GM23338 (cell line): Measurements from ENCODE around the gene MAS1L. TPM values are rescaled to one million over a fixed set of nuclear protein-coding genes. Genes with fewer than 3 reads are reported as not detected.

ENCODE experiments used
- ATAC-seq: fragments of 200-7000 bp; cut with Tn5 transposase; 3 replicates; pipeline ENCODE4 v1.9.1; 2020
- DNase-seq: peaks from one replicate; pipeline ENCODE4 v3.0.0-alpha.2; 2015; ENCODE audit warnings: low spot score
- H2AFZ ChIP-seq: fragments of 200-600 bp; sonication (generic); 2 replicates; pipeline ENCODE4 v1.8.0; 2016; ENCODE audit warnings: antibody characterized with exemption, mild to moderate bottlenecking, moderate library complexity
- H3F3A ChIP-seq: fragments of 200-600 bp; sonication (generic); replicated peaks from 2 replicates; pipeline ENCODE4 v1.8.0; 2017; ENCODE audit warnings: antibody characterized with exemption, mixed run types, low read depth
- H3K27ac ChIP-seq: fragments of 200-600 bp; sonication (generic); 2 replicates; pipeline ENCODE4 v1.6.1; 2016; ENCODE audit warnings: low read depth
- H3K27me3 ChIP-seq: fragments of 200-600 bp; sonication (generic); 2 replicates; pipeline ENCODE4 v1.8.0; 2016; ENCODE audit warnings: mild to moderate bottlenecking, mixed run types, moderate library complexity; ENCODE audit not compliant: insufficient read depth
- H3K36me3 ChIP-seq: fragments of 200-600 bp; sonication (generic); 2 replicates; pipeline ENCODE4 v1.8.0; 2016; ENCODE audit warnings: mild to moderate bottlenecking; ENCODE audit not compliant: insufficient read depth
- H3K4me1 ChIP-seq: fragments of 200-600 bp; sonication (generic); 2 replicates; pipeline ENCODE4 v1.8.0; 2016; ENCODE audit warnings: mild to moderate bottlenecking, moderate library complexity; ENCODE audit not compliant: insufficient read depth
- H3K4me2 ChIP-seq: fragments of 200-600 bp; sonication (generic); 2 replicates; pipeline ENCODE4 v1.7.1; 2017; ENCODE audit warnings: mixed run types
- H3K4me3 ChIP-seq: fragments of 200-600 bp; sonication (generic); 2 replicates; pipeline ENCODE4 v1.6.1; 2016; ENCODE audit warnings: mixed run types
- H3K79me2 ChIP-seq: fragments of 200-600 bp; sonication (generic); replicated peaks from 2 replicates; pipeline ENCODE4 v1.8.0; 2017; ENCODE audit warnings: mild to moderate bottlenecking; ENCODE audit not compliant: insufficient read depth
- H3K9me2 ChIP-seq: fragments of 200-600 bp; sonication (generic); 2 replicates; pipeline ENCODE4 v1.8.0; 2017; ENCODE audit not compliant: insufficient read depth
- H4K20me1 ChIP-seq: fragments of 200-600 bp; sonication (generic); replicated peaks from 2 replicates; pipeline ENCODE4 v1.8.0; 2017; ENCODE audit warnings: mild to moderate bottlenecking; ENCODE audit not compliant: insufficient read depth
- H3K27ac Mint-ChIP-seq: 2 replicates; pipeline ENCODE4 v1.8.0; 2020; ENCODE audit warnings: inconsistent platforms, mild to moderate bottlenecking, moderate library complexity, mixed read lengths
- H3K27me3 Mint-ChIP-seq: 3 replicates; pipeline ENCODE4 v1.8.0; 2022; ENCODE audit warnings: low read depth, mild to moderate bottlenecking, moderate library complexity, mixed read lengths, inconsistent platforms; ENCODE audit not compliant: insufficient read depth, poor library complexity
- H3K36me3 Mint-ChIP-seq: 3 replicates; pipeline ENCODE4 v1.8.0; 2021; ENCODE audit warnings: low read depth, mild to moderate bottlenecking, inconsistent platforms, moderate library complexity, mixed read lengths
- H3K4me1 Mint-ChIP-seq: 3 replicates; pipeline ENCODE4 v1.8.0; 2020; ENCODE audit warnings: mild to moderate bottlenecking, inconsistent platforms, mixed read lengths
- H3K4me3 Mint-ChIP-seq: 3 replicates; pipeline ENCODE4 v1.8.0; 2021; ENCODE audit warnings: moderate library complexity, mild to moderate bottlenecking, inconsistent platforms, mixed read lengths
- H3K9me3 Mint-ChIP-seq: 3 replicates; pipeline ENCODE4 v1.8.0; 2020; ENCODE audit warnings: moderate library complexity, mild to moderate bottlenecking, inconsistent platforms, mixed read lengths
- EZH2 ChIP-seq: fragments of 200-600 bp; sonication (generic); IDR thresholded peaks from one replicate; pipeline ENCODE4 v1.8.0; 2017; ENCODE audit warnings: antibody characterized with exemption, mild to moderate bottlenecking, low read depth; ENCODE audit not compliant: unreplicated experiment
- POLR2AphosphoS5 ChIP-seq: IDR thresholded peaks from 2 replicates; pipeline ENCODE4 v1.6.1; 2016; ENCODE audit warnings: antibody characterized with exemption, low read depth
- STAT1 ChIP-seq: IDR thresholded peaks from one replicate; pipeline ENCODE4 v1.6.1; 2016; ENCODE audit warnings: antibody characterized with exemption; ENCODE audit not compliant: unreplicated experiment
- ZNF114 ChIP-seq: fragments of 250-450 bp; sonication (Bioruptor Pico); IDR thresholded peaks from 2 replicates; pipeline ENCODE4 v1.5.0; 2020; ENCODE audit warnings: mild to moderate bottlenecking, moderate library complexity
- polyA plus RNA-seq: library from polyadenylated mRNA; unstranded; fragments of >200 nt; fragmentation: Nextera tagmentation; extraction: Ambion mirVana; gene quantifications from 2 replicates; pipeline ENCODE4 v1.2.1, GENCODE V29; 2016
- total RNA-seq: library from RNA; depleted of rRNA; stranded (reverse); fragments of >200 nt; shearing (Covaris generic); gene quantifications from 2 replicates; pipeline ENCODE4 v1.2.3, GENCODE V29; 2014
- TF ChIP-seq, protein P1 (sequence below): fragments of 250-450 bp; sonication (Bioruptor Pico); IDR thresholded peaks from 2 replicates; pipeline ENCODE4 v1.5.0; 2020; ENCODE audit warnings: mild to moderate bottlenecking, moderate library complexity
- TF ChIP-seq, protein P2 (sequence below): IDR thresholded peaks from 2 replicates; pipeline ENCODE4 v1.6.1; 2016; ENCODE audit warnings: antibody characterized with exemption

MAS1L gene
- total and polyA plus RNA-seq, 2 experiments from 2014 or later, result not detected

DNA sequence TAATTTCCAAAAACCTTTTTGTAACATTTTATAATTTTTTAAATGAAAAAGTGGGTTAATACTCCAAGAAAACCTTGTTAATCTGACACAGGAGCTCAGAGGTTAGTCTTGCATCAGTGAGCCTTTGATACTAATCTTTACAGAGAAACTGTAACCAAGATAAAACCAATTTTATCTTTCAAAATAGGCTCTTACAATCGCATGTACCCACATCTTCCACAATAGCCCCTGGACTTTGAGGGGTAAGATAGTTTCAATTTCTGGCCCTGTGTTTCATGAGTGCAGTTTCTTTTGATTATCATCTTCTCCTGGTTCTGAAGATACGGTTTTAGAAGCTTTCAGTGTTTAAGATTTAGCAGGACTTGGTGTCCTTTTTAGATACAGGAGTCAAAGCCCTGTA is 34.5 kb upstream of the MAS1L start (continued):
- TF ChIP-seq, protein P1, sequence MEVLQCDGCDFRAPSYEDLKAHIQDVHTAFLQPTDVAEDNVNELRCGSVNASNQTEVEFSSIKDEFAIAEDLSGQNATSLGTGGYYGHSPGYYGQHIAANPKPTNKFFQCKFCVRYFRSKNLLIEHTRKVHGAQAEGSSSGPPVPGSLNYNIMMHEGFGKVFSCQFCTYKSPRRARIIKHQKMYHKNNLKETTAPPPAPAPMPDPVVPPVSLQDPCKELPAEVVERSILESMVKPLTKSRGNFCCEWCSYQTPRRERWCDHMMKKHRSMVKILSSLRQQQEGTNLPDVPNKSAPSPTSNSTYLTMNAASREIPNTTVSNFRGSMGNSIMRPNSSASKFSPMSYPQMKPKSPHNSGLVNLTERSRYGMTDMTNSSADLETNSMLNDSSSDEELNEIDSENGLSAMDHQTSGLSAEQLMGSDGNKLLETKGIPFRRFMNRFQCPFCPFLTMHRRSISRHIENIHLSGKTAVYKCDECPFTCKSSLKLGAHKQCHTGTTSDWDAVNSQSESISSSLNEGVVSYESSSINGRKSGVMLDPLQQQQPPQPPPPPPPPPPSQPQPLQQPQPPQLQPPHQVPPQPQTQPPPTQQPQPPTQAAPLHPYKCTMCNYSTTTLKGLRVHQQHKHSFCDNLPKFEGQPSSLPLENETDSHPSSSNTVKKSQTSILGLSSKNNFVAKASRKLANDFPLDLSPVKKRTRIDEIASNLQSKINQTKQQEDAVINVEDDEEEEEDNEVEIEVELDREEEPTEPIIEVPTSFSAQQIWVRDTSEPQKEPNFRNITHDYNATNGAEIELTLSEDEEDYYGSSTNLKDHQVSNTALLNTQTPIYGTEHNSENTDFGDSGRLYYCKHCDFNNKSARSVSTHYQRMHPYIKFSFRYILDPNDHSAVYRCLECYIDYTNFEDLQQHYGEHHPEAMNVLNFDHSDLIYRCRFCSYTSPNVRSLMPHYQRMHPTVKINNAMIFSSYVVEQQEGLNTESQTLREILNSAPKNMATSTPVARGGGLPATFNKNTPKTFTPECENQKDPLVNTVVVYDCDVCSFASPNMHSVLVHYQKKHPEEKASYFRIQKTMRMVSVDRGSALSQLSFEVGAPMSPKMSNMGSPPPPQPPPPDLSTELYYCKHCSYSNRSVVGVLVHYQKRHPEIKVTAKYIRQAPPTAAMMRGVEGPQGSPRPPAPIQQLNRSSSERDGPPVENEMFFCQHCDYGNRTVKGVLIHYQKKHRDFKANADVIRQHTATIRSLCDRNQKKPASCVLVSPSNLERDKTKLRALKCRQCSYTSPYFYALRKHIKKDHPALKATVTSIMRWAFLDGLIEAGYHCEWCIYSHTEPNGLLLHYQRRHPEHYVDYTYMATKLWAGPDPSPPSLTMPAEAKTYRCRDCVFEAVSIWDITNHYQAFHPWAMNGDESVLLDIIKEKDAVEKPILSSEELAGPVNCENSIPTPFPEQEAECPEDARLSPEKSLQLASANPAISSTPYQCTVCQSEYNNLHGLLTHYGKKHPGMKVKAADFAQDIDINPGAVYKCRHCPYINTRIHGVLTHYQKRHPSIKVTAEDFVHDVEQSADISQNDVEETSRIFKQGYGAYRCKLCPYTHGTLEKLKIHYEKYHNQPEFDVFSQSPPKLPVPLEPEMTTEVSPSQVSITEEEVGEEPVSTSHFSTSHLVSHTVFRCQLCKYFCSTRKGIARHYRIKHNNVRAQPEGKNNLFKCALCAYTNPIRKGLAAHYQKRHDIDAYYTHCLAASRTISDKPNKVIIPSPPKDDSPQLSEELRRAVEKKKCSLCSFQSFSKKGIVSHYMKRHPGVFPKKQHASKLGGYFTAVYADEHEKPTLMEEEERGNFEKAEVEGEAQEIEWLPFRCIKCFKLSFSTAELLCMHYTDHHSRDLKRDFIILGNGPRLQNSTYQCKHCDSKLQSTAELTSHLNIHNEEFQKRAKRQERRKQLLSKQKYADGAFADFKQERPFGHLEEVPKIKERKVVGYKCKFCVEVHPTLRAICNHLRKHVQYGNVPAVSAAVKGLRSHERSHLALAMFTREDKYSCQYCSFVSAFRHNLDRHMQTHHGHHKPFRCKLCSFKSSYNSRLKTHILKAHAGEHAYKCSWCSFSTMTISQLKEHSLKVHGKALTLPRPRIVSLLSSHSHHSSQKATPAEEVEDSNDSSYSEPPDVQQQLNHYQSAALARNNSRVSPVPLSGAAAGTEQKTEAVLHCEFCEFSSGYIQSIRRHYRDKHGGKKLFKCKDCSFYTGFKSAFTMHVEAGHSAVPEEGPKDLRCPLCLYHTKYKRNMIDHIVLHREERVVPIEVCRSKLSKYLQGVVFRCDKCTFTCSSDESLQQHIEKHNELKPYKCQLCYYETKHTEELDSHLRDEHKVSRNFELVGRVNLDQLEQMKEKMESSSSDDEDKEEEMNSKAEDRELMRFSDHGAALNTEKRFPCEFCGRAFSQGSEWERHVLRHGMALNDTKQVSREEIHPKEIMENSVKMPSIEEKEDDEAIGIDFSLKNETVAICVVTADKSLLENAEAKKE (CRISPR knock-in tag), result no peak
- TF ChIP-seq, protein P2, sequence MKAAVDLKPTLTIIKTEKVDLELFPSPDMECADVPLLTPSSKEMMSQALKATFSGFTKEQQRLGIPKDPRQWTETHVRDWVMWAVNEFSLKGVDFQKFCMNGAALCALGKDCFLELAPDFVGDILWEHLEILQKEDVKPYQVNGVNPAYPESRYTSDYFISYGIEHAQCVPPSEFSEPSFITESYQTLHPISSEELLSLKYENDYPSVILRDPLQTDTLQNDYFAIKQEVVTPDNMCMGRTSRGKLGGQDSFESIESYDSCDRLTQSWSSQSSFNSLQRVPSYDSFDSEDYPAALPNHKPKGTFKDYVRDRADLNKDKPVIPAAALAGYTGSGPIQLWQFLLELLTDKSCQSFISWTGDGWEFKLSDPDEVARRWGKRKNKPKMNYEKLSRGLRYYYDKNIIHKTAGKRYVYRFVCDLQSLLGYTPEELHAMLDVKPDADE, result no peak
- TF ChIP-seq POLR2AphosphoS5 (no peak), STAT1 (no peak), EZH2 (no peak)

DNA sequence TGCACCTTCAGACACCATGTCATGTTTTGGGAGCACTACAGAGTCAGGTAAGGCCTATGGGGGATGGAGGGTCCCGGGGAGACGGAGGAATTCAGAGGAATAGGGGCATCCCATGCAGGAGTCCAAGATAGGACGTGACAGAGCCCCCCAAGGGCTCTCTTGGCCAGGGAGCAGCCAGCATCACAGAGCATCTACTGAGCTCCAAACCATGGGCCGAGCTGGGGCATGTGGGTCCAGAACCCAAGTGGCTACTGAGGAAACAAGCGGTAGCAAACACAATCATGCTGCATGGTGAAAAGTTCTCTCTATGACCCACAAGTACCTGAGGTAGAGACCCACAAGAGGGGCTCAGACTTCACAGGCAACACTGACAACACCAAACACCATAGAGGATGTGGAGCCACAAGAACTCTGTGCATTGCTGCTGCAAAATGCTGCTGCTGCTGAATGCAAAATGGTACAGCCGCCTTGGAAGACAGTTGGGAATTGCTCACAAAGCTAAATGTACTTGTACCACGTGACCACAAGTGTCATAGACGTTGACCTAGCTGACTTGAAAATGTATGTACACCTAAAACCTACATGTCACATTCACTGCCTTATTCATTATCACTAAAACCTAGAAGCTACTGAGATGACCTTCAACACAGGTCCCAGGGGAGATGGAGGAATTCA is 33.4 kb upstream of the MAS1L start:
- Mint-ChIP-seq H3K4me1 (peaks cover 17% of the 10 kb centered on the region), H3K36me3 (peaks cover 34% of the 10 kb centered on the region), H3K27me3 (peaks cover 6% of the 10 kb centered on the region), H3K9me3 (peaks cover 39% of the 10 kb centered on the region), H3K4me3 (no peak overlapping the region), H3K27ac (no peak overlapping the region)
- Histone ChIP-seq H4K20me1 (no peaks in the 10 kb centered on the region), H3K4me3 (no peak overlapping the region), H2AFZ (no peak overlapping the region), H3K4me1 (0 out of 2 replicates have a peak, but pooled peaks cover 4% of the 10 kb centered on the region), H3F3A (no peaks in the 10 kb centered on the region), H3K79me2 (no peaks in the 10 kb centered on the region), H3K27ac (no peak overlapping the region), H3K36me3 (peaks cover 7% of the 10 kb centered on the region), H3K27me3 (no peaks in the 10 kb centered on the region), H3K4me2 (no peak overlapping the region), H3K9me2 (no peaks in the 10 kb centered on the region)
- DNase-seq (no peak), ATAC-seq (no peak)
- TF ChIP-seq, protein P2, result no peak
- no peak for TF ChIP-seq ZNF114
- TF ChIP-seq, protein P1 (CRISPR knock-in tag), result no peak
